Body of pancreas (tissue), 4 donors: ENCODE measurements around the gene RB1. TPM values are rescaled to one million over a fixed set of nuclear protein-coding genes. Genes with fewer than 3 reads are reported as not detected.

Experiments used
- ATAC-seq: fragments of 150-250 bp; one replicate; pipeline ENCODE4 v1.9.1; 2016
- DNase-seq, 4 donors: peaks; one replicate each; pipeline ENCODE4 v3.0.0-alpha.2; 2019
- H3K27ac ChIP-seq, 4 donors: fragments of 200-600 bp; sonication (generic); 1 replicate in 3 of 4; 2 replicates in 1 of 4; pipeline versions ENCODE4 v1.5.1 to v1.6.1; 2016 to 2019; ENCODE audit warnings: mild to moderate bottlenecking in 1 of 4, mixed read lengths in 1 of 4, moderate library complexity in 1 of 4
- H3K27me3 ChIP-seq, 2 donors: fragments of 200-600 bp; sonication (generic); one replicate each; pipeline ENCODE4 v1.6.0; 2016; ENCODE audit warnings: mild to moderate bottlenecking in 1 of 2
- H3K36me3 ChIP-seq, 2 donors: fragments of 200-600 bp; sonication (generic); replicated peaks in 1 of 2; 2 replicates each; pipeline ENCODE4 v1.5.1; 2016; ENCODE audit warnings: low read depth in 2 of 2; ENCODE audit not compliant: insufficient read depth in 1 of 2
- H3K4me1 ChIP-seq: fragments of 200-600 bp; sonication (generic); one replicate; pipeline ENCODE4 v1.6.0; 2016
- H3K4me3 ChIP-seq, 2 donors: fragments of 200-600 bp; sonication (generic); 1 replicate in 1 of 2; 2 replicates in 1 of 2; pipeline ENCODE4 v1.5.1; 2016 to 2019
- H3K9me3 ChIP-seq, 3 donors: fragments of 200-600 bp; sonication (generic); 1 replicate in 2 of 3; 2 replicates in 1 of 3; pipeline ENCODE4 v1.5.1; 2016
- CTCF ChIP-seq, 7 experiments: fragments of 450-650 bp in 4 of 7; fragments of 200-600 bp in 3 of 7; sonication (generic) in 3 of 7; IDR thresholded peaks; one replicate each; pipeline ENCODE4 v1.5.1; 2016 to 2019; ENCODE audit warnings: antibody characterized with exemption in 7 of 7
- POLR2A ChIP-seq, 3 donors: fragments of 450-650 bp; IDR thresholded peaks; one replicate each; pipeline ENCODE4 v1.6.1; 2016; ENCODE audit warnings: antibody characterized with exemption in 3 of 3, mild to moderate bottlenecking in 2 of 3
- WGBS, 2 donors: methylation state at CpG; one replicate each; pipeline ENCODE4 v1.1.5; 2017; 5-methylcytosine and 5-hydroxymethylcytosine counted together
- intact Hi-C: fragments of 100-400 bp; cut with DNase I; formaldehyde crosslinking; loops from one replicate; pipeline ENCODE4 v1.15.1; 2023
- total RNA-seq, 2 donors: library from RNA; depleted of rRNA; stranded (reverse); fragments of >200 nt; gene quantifications; one replicate each; pipeline ENCODE4 v1.1.0, GENCODE V29; 2016

Gene RB1
- total RNA-seq, 2 donors from 2014 or later = 20.5 to 28.0 TPM

- Histone ChIP-seq H3K27me3 (no peaks in the 10 kb centered on the region), H3K9me3 (no peaks in the 10 kb centered on the region), H3K27ac (no peak overlapping the region), H3K4me3 (no peak overlapping the region), H3K4me1 (no peaks in the 10 kb centered on the region), H3K36me3 (no peaks in the 10 kb centered on the region)
- ATAC-seq (no peak), DNase-seq (no peak)
- intact Hi-C loops = no loop called here
- 93 to 96% methylated on average over 1 of the region's 1 CpG for WGBS, 2 donors
- TF ChIP-seq CTCF (IDR thresholded peaks at IDR 0.05) (no peak), POLR2A (IDR thresholded peaks at IDR 0.05) (no peak)
These were observed 66.4 kb downstream of the RB1 start for GRCh38 chr13:48369988-48370387.

GRCh38 chr13:48370815-48371214, 67.3 kb downstream of the RB1 start:
- no peak for DNase-seq
- intact Hi-C loops = no loop called here
- 78% methylated on average over 2 of the region's 2 CpGs for WGBS, 2 donors
- no peak for TF ChIP-seq POLR2A (IDR thresholded peaks at IDR 0.05)
- TF ChIP-seq CTCF (IDR thresholded peaks at IDR 0.05) = no peak
- Histone ChIP-seq H3K27ac (no peak overlapping the region), H3K9me3 (no peaks in the 10 kb centered on the region), H3K27me3 (no peaks in the 10 kb centered on the region), H3K4me3 (no peak overlapping the region), H3K36me3 (no peaks in the 10 kb centered on the region), H3K4me1 (no peaks in the 10 kb centered on the region)
- no peak for ATAC-seq

- WGBS, 2 donors = 87 to 91% methylated on average over 2 of the region's 2 CpGs
- DNase-seq = no peak
- Histone ChIP-seq H3K27me3 (no peaks in the 10 kb centered on the region), H3K36me3 (no peaks in the 10 kb centered on the region), H3K27ac (no peak overlapping the region), H3K9me3 (no peaks in the 10 kb centered on the region), H3K4me3 (no peak overlapping the region), H3K4me1 (no peaks in the 10 kb centered on the region)
- ATAC-seq = no peak
- no peak for TF ChIP-seq POLR2A (IDR thresholded peaks at IDR 0.05)
- TF ChIP-seq CTCF (IDR thresholded peaks at IDR 0.05) = no peak
- intact Hi-C loops = no loop called here
These were observed 74.3 kb downstream of the RB1 start for GRCh38 chr13:48377857-48378256.

DNA sequence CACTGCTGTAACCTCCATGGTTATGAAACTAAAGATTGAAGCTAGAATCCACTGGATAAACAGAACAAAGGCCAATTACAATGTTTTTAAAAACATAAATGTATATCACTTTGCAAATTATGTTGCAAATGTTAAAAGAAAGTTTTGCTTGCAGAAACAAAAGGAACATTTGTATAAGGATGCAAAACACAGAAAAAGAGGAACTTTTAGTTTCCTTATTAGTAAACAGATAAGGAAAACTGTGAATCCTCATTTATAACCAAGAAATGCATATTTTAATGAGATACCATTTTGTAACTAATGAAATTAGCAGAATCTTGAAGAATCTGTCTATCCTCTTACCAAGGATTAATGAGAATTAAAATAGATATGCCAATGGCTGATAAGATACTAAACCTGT, 77.0 kb downstream of the RB1 start:
- no peak overlapping the region for H3K27ac ChIP-seq
- H3K27me3 ChIP-seq = no peaks in the 10 kb centered on the region
- no peaks in the 10 kb centered on the region for H3K4me1 ChIP-seq
- TF ChIP-seq POLR2A (IDR thresholded peaks at IDR 0.05) = no peak
- no peak for TF ChIP-seq CTCF (IDR thresholded peaks at IDR 0.05)
- no peak for DNase-seq
- no peak for ATAC-seq
- intact Hi-C loops = no loop called here
- no peaks in the 10 kb centered on the region for H3K9me3 ChIP-seq
- H3K36me3 ChIP-seq = no peaks in the 10 kb centered on the region
- H3K4me3 ChIP-seq = no peak overlapping the region

DNA sequence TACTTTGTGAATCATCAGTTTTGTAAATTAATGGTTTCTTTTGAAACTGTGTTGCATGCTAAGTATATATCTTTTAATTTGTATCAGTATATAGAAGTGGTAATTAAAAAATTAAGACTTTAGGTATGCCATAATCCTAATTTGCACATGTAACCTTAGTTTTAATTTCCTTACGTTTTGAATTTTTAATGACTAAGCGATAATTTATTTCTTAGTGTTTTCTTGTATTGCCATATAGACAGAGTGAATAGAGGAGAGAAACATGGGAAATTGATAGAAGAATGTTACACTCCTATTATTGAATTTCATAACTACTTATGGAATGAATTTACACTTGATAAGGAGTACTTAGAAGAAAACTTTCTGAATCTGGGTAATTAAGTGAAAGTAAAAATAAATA, 79.8 kb downstream of the RB1 start:
- no peak overlapping the region for H3K4me3 ChIP-seq
- no peak overlapping the region for H3K27ac ChIP-seq
- H3K27me3 ChIP-seq = no peaks in the 10 kb centered on the region
- H3K4me1 ChIP-seq = no peaks in the 10 kb centered on the region
- no peaks in the 10 kb centered on the region for H3K36me3 ChIP-seq
- intact Hi-C loops = no loop called here
- DNase-seq = no peak
- TF ChIP-seq POLR2A (IDR thresholded peaks at IDR 0.05) (no peak), CTCF (IDR thresholded peaks at IDR 0.05) (no peak)
- no peak for ATAC-seq
- 92 to 93% methylated on average over 2 of the region's 2 CpGs for WGBS, 2 donors
- H3K9me3 ChIP-seq = no peaks in the 10 kb centered on the region
